HG03045 (cell line): ENCODE measurements around the gene LAMC1.
"Not testable (repeated sequence)": the region's sequence is repeated elsewhere in the genome, so short reads cannot be mapped to it uniquely, and the experiment has no call there.

Experiments used
- ATAC-seq: cut with Tn5 transposase; IDR thresholded peaks from one replicate; pipeline ENCODE4 v1.9.1; 2021; ENCODE audit warnings: mild to moderate bottlenecking, moderate library complexity; ENCODE audit not compliant: unreplicated experiment

Gene LAMC1

GRCh38 chr1:183040547-183040971 is 17.3 kb downstream of the LAMC1 start:
- no peak for ATAC-seq

DNA sequence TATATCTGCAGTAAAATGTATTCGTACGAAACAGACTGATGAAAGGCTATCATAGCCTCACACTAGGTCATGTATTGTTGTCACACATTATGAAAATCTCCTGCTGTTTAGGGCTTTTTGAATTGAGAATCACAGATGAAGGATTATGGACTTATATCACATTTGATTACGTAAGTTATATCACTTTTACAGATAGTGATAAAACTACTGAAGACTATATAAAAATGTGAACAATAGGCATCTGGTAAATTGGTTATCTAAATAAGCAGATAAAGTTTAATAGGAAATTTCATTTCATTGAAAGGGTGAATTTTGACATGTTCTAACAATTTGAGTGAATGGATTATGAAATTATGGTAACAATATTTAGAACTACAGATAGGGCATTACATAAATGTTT is 20.0 kb downstream of the LAMC1 start:
- no peak for ATAC-seq

- ATAC-seq: no peak
These were observed 20.9 kb downstream of the LAMC1 start for GRCh38 chr1:183043872-183044854.

- no peak for ATAC-seq
These were observed 21.9 kb downstream of the LAMC1 start for GRCh38 chr1:183044893-183045649.

DNA sequence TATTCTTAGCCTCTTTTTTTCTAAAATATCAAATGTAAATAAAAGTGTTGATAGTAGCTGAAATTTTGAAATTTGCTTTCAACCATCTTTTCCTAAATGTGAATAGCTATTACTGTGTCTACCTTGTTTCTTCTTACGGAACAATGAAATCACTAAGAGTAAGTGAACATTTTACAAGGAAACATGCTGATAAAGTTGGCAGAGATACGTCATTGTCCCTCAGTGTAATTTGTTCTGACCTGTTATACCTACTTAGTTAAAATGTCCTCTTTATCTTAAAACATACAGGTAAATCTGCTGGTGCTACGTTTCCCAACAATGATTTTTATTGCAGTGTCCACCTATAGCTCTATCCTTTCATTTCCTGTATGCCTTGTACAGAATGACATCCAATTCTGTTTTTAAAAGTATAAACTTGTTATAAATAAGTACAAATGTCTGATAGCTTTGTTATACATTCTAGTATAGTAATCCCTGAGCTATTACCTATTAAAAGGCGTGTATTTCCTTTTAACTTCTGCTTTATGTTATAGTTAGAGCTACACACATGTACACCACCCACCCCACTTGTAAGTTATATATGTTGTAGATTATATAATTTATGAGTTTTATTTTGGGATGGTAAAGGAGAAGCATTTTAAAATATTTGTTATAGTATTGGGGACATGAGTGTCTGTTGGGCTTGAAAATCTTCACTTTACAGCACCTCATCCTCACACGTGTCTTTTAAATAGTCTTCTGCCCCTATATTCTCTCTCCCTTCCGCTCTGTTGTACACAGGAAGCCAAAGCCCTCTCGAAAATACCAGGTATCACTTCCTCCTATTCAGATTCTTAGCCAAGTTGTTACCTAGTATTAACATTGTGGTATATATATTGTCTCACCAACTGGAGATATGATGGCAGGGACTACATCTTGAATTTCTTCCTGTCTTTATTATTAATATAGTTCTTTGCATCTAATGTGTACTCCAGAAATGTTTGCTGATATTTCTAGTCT is 25.2 kb downstream of the LAMC1 start:
- ATAC-seq: peak; percentile 93

DNA sequence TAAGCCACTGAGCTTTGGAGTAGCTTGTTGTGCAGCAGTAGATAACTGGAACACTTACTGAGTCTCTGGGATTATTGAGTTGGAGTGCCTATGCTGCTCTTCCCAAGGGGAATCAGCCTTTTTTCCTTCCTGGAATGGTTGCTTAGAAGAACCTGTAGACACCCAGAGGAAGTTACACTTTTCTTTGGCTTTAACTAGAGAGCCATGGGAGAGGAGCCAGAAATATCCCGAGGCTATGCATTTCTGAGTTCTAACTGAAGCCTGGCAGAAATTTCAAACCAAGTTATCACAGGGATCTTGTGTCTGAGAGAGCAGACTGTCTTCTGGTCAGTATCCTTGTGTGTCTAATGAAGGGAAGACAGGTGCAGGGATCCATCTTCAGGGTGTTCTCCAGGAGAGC is 28.3 kb downstream of the LAMC1 start:
- ATAC-seq: no peak

- ATAC-seq: no peak
These were observed 29.6 kb downstream of the LAMC1 start for GRCh38 chr1:183052861-183053260.

- no peak for ATAC-seq
These were observed 35.8 kb downstream of the LAMC1 start for GRCh38 chr1:183058851-183059502.

- no peak for ATAC-seq
These were observed 38.0 kb downstream of the LAMC1 start for GRCh38 chr1:183061194-183061593.

DNA sequence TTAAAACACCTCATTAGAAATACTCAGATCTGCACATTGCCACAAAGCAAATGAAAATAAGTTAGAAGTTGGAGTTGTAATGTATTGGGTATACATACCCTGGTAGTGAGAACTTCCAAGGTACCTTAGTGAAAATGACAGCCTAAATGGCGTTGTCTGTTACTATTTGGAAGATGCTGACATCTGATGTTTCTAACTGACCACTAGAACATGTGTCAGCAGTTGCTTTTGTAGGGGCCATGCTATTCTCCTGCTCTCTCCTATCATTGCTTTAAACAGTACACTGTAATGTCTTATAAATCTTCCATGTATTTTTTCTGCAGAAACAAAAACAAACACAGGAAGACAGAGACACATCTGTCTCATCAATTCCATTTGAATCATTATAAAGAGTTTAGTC is 40.1 kb downstream of the LAMC1 start:
- no peak for ATAC-seq

DNA sequence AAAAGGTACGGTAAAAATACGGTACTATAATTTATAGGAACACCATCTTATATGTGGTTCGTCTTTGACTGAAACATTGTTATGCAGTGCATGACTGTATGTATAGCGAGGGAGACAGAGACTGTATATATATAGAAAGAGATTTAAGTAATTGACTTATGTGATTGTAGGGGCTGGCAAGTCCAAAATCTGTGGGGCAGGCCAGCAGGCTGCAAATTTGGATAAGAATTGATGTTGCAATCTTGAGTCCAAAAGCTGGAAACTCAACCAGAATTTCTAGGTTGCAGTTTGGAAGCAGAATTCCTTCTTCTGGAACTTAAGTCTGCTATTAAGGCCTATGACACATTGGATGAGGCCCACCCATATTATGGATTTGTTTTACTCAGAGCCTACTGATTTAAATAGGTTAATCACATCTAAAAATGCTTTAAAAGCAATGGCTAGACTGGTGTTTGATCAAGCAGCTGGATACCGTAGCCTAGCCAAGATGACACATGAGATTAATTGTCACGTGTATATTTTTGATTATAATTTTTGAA is 42.0 kb downstream of the LAMC1 start:
- ATAC-seq: no peak

DNA sequence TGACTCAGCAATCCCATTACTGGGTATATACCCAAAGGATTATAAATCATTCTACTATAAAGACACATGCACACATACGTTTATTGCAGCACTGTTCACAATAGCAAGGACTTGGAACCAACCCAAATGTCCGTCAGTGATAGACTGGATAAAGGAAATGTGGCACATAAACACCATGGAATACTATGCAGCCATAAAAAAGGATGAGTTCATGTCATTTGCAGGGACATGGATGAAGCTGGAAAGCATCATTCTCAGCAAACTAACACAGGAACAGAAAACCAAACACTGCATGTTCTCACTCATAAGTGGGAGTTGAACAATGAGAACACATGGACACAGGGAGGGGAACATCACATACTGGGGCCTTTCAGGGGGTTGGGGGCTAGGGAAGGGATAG is 43.2 kb downstream of the LAMC1 start:
- not testable (repeated sequence) for ATAC-seq

DNA sequence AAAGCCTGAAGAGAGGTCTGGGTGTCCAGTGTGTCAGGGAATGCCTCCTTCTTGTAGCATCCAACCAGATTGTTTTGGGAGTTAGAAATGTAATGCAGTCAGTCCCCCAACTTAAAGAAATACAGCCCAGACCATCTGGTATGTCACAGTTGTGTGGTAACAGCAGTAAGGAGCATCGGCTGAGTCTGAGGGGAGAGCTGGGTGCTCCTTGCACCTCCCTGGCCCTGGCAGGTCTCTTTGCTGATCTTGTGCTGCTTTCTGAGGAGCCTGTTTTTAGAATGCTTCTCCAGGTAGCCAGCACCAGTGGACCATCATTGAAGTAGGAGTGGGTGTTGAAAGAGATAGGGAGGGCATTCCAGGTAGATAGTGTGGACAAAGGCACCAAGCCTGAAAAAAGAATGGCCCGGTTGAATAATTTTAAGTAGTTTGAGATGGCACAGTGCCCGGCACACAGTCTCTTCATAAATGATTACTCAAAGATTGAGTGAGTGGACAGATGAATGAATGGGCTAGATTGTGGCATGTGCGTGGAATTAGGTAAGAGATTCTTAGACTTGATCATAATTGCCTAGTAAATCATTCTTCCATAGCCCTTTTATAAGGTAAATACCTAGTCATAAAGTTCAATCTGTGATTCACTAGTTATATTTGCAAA is 46.5 kb downstream of the LAMC1 start:
- ATAC-seq: no peak

- no peak for ATAC-seq
These were observed 47.2 kb downstream of the LAMC1 start for GRCh38 chr1:183070234-183070922.

DNA sequence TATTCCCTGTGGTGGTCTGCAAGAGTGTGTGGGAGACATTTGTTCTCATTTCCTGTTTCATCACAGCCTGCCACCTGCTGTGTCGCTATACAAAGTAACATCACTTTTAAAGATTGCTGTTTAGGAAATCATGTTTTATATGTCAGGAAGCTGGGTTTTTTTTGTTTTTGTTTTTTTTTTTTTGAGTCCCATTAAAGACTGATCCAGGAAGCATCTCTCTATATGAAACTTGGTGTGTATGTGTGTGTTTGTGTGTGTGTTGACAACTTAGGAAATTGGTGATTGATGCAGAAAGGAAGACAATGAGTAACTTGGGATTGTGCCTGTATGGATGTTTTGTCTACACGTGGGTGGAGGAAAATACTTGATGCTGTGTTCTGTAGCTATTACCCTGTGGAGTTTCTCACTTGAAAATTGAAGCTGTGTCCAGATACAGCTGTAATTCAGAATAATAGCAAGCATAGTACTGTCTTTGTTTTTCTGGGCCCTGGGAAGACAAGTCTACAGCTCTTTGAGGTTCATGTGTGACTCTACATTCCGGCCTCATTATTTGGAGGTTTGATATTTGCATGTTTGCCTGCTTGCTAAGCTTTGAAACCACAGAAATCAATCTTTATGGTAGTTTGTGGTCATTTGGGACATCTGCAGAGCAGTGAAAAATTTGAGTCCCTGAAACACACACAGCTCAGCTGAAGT is 47.9 kb downstream of the LAMC1 start:
- peak; percentile 90 for ATAC-seq

DNA sequence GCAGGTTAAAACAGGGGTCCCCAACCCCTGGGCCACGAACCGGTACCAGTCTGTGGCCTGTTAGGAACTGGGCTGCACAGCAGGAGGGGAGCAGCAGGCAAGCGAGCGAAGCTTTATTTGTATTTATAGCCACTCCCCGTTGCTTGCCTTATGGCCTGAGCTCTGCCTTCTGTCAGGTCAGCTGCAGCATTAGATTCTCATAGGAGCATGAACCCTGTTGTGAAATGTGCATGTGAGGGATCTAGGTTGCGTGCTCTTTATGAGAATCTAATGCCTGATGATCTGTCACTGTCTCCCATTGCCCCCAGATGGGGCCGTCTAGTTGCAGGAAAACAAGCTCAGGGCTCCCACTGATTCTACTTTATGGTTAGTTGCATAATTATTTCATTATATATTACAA is 49.4 kb downstream of the LAMC1 start:
- not testable (repeated sequence) for ATAC-seq

- ATAC-seq: no peak
These were observed 50.1 kb downstream of the LAMC1 start for GRCh38 chr1:183073320-183073719.

GRCh38 chr1:183074215-183074614 is 51.0 kb downstream of the LAMC1 start:
- no peak for ATAC-seq
